ENCODE results near the gene C8G.

C8G gene

GRCh38 chr9:136945333-136946227, 537 bp downstream of the C8G start:
- no peak overlapping the region for H3K4me3 ChIP-seq (ENCODE audit: low read depth, low read length)
- no peak for DNase-seq (ENCODE audit: low read depth)
- TF ChIP-seq, protein P1, sequence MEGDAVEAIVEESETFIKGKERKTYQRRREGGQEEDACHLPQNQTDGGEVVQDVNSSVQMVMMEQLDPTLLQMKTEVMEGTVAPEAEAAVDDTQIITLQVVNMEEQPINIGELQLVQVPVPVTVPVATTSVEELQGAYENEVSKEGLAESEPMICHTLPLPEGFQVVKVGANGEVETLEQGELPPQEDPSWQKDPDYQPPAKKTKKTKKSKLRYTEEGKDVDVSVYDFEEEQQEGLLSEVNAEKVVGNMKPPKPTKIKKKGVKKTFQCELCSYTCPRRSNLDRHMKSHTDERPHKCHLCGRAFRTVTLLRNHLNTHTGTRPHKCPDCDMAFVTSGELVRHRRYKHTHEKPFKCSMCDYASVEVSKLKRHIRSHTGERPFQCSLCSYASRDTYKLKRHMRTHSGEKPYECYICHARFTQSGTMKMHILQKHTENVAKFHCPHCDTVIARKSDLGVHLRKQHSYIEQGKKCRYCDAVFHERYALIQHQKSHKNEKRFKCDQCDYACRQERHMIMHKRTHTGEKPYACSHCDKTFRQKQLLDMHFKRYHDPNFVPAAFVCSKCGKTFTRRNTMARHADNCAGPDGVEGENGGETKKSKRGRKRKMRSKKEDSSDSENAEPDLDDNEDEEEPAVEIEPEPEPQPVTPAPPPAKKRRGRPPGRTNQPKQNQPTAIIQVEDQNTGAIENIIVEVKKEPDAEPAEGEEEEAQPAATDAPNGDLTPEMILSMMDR (IDR thresholded peaks at IDR 0.05; ENCODE audit: low read depth, low read length, missing control alignments), result no peak

GRCh38 chr9:136946228-136947027, 1.4 kb downstream of the C8G start:
- no peak for DNase-seq (ENCODE audit: low read depth)
- TF ChIP-seq, protein P1 (IDR thresholded peaks at IDR 0.05; ENCODE audit: low read depth, low read length, missing control alignments), result no peak
- H3K4me3 ChIP-seq (ENCODE audit: low read depth, low read length), result no peak overlapping the region

DNA sequence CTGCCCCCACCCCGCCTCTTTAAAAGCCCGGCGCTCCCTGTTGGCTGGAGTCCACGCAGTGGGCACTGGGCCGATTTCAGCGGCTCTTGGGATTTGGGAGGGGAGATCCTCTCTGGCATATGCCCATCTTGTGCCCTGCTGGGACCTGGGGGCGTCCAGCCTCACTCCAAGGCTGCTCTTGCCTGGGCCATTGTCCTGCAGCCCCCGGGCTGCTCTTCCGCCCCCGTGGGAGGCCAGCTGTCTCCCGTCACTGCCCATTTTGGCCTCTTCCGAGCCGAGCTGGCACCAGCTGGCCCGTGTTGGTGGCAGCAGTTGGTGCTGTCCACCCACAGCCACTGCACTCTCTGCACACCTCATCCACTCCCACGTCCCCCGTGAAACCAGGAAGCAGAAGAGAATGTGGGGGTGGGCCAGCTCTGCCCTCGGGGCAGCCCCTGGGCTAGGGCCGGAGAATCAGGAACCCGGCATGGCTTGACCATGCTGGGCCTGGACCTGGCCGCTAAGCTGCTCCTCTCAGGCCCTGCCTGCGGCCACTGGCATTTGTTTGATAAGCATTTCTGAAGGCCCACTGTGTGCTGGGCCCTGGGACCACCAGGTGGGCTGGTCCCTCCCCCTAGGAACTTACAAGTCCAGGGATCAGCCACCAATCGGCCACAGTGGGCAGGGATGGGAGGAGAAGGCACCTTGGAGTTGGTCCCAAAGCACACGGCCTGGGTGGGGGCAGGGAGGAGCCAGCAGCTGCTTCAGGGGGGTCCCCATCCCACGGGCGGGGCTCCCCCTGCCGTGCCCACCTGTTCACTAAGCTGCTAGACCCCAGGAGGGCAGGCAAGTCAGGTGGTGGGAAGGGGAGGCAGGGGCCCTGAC, 2.2 kb downstream of the C8G start:
- TF ChIP-seq, protein P1 (IDR thresholded peaks at IDR 0.05; ENCODE audit: low read depth, low read length, missing control alignments), result no peak
- H3K4me3 ChIP-seq (ENCODE audit: low read depth, low read length), result no peak overlapping the region
- DNase-seq (ENCODE audit: low read depth), result no peak

GRCh38 chr9:136947955-136948510, 3.0 kb downstream of the C8G start:
- DNase-seq (ENCODE audit: low read depth), result no peak
- TF ChIP-seq, protein P1 (IDR thresholded peaks at IDR 0.05; ENCODE audit: low read depth, low read length, missing control alignments), result peak; percentile 56
- no peak overlapping the region for H3K4me3 ChIP-seq (ENCODE audit: low read depth, low read length)

GRCh38 chr9:136949239-136949816, 4.3 kb downstream of the C8G start:
- TF ChIP-seq, protein P1 (IDR thresholded peaks at IDR 0.05; ENCODE audit: low read depth, low read length, missing control alignments), result no peak
- no peak for DNase-seq (ENCODE audit: low read depth)

More at GRCh38 chr9:136949239-136949816, 4.3 kb downstream of the C8G start:
- peak overlapping the region; percentile 55 for H3K4me3 ChIP-seq (ENCODE audit: low read depth, low read length)
